ENCODE results near the gene RPP25.

DNA sequence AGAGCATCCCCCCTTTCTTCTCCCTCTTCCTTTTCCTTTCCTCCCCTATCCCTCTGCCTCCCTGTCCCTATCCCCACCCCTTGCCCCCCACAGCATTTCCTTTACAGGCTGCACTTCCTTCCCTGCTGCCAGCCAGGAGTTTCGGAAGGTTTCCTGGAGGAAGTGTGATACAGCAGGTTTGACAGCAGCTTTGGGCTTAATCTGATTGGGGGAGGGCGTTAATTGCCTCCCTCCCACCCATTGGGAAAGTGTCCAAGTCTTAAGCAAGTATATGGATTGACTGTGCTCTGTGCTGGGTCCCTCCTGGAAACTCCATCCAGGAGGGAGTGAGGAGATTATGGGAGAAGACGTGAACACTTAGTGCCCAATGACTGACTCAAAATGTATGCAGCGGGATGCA, 40.6 kb upstream of the RPP25 start:
- TF ChIP-seq CTCF (IDR thresholded peaks at IDR 0.05): no peak
- TF ChIP-seq POLR2A (IDR thresholded peaks at IDR 0.05): no peak

Data from Peyer's patch (tissue), 4 donors.